Right lobe of liver (tissue), 6 donors: Measurements from ENCODE around the gene ZSCAN10. TPM values are rescaled to one million over a fixed set of nuclear protein-coding genes. Genes with fewer than 3 reads are reported as not detected.
A peak's percentile ranks its signal among the peaks of the same experiment; 100 is the strongest.

Experiments
- ATAC-seq, 4 donors: fragments of 200-7000 bp; cut with Tn5 transposase; one replicate each; pipeline ENCODE4 v1.9.1; 2020; ENCODE audit warnings: mild to moderate bottlenecking in 4 of 4, moderate library complexity in 4 of 4
- DNase-seq, 3 donors: peaks; one replicate each; pipeline ENCODE4 v3.0.0-alpha.2; 2020
- H3K27ac ChIP-seq, 3 donors: fragments of 200-600 bp; one replicate each; pipeline ENCODE4 v1.8.0; 2022
- H3K27me3 ChIP-seq, 2 donors: fragments of 200-600 bp; one replicate each; pipeline ENCODE4 v1.8.0; 2022
- H3K36me3 ChIP-seq, 4 donors: fragments of 200-600 bp; sonication (generic) in 1 of 4; one replicate each; pipeline versions ENCODE4 v1.5.1 to v1.8.0; 2017 to 2022; ENCODE audit warnings: control low read depth in 1 of 4
- H3K4me1 ChIP-seq, 4 donors: fragments of 200-600 bp; sonication (generic) in 1 of 4; one replicate each; pipeline versions ENCODE4 v1.5.1 to v1.8.0; 2017 to 2022; ENCODE audit warnings: control low read depth in 1 of 4
- H3K4me3 ChIP-seq, 3 donors: fragments of 200-600 bp; one replicate each; pipeline ENCODE4 v1.8.0; 2022
- H3K9me3 ChIP-seq, 4 donors: fragments of 200-600 bp; sonication (generic) in 1 of 4; one replicate each; pipeline versions ENCODE4 v1.5.1 to v1.8.0; 2017 to 2022; ENCODE audit warnings: control low read depth in 1 of 4
- POLR2A ChIP-seq: fragments of 450-650 bp; IDR thresholded peaks from one replicate; pipeline ENCODE4 v1.6.1; 2017; ENCODE audit warnings: antibody characterized with exemption, mild to moderate bottlenecking
- WGBS: methylation state at CpG from one replicate; pipeline ENCODE4 v1.1.6; 2018; ENCODE audit warnings: low coverage, low lambda C conversion rate; ENCODE audit not compliant: insufficient coverage; ENCODE audit errors: missing lambda C conversion rate; 5-methylcytosine and 5-hydroxymethylcytosine counted together
- intact Hi-C, 2 donors: fragments of 100-400 bp; cut with DNase I; formaldehyde crosslinking; loops; one replicate each; pipeline versions ENCODE4 v1.11.2 to v1.14.1; 2022
- total RNA-seq, 6 experiments: library from RNA; depleted of rRNA in 2 of 6; stranded (reverse); fragments of >200 nt in 2 of 6; fragmentation: NEBNext Ultra II Directional in 3 of 6; extraction: Animal tissue kit (Norgen Biotek cat#: 25700) in 3 of 6; gene quantifications; one replicate each; pipeline versions ENCODE4 v1.1.0 to v1.2.4, GENCODE V29; 2016 to 2023
- TF ChIP-seq, protein P1 (sequence below), 4 donors: fragments of 200-600 bp in 3 of 4; fragments of 450-650 bp in 1 of 4; IDR thresholded peaks; one replicate each; pipeline versions ENCODE4 v1.5.1 to v1.8.0; 2016 to 2022; ENCODE audit warnings: antibody characterized with exemption in 4 of 4, mild to moderate bottlenecking in 2 of 4
- donor health status: DM: no; HTN: yes; CAD: no.
- donor health status: DM: no; HTN: no; CAD: no.
- donor health status: DM: no; HTN: no; CAD: no.
- donor health status: DM: no; HTN: yes; CAD: no.
- donor health status: DM: no; HTN: yes; CAD: no.

Gene ZSCAN10
- total RNA-seq, 6 experiments from 2014 or later = not detected

DNA sequence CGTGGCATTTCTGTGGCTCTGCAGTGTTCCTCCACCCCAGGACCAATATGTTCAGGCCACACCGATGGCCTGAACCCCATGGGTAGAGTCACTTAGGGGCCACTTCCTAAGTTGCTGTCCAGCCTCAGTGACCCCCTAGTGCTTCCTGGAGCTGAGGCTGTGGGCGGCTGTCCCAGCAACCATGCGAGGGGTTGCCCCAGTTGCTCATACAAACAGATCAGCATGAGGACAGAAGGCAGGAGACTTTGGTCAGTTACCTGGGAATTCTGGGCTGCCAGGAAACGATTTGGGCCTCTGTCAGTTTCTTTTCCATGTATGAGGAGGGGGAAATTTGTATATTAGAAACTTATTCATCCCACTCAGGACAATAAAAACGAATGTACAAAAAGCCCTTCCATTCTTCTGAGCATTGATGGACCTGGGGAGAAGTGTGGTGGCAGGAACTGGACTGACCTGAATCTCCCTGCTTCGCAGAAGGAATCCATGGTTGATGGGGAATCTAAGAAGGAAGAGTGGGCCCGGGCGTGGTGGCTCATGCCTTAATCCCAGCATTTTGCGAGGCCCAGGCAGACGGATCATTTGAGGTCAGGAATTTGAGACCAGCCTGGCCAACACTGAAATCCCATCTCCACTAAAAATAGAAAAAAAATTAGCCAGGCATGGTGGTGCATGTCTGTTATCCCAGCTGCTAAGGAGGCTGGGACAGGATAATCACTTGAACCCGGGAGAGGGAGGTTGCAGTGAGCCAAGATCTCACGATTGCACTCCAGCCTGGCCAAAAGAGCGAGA lies 38.6 kb downstream of the ZSCAN10 start:
- no peaks in the 10 kb centered on the region for H3K27me3 ChIP-seq
- H3K4me3 ChIP-seq = no peak overlapping the region
- TF ChIP-seq, protein P1, sequence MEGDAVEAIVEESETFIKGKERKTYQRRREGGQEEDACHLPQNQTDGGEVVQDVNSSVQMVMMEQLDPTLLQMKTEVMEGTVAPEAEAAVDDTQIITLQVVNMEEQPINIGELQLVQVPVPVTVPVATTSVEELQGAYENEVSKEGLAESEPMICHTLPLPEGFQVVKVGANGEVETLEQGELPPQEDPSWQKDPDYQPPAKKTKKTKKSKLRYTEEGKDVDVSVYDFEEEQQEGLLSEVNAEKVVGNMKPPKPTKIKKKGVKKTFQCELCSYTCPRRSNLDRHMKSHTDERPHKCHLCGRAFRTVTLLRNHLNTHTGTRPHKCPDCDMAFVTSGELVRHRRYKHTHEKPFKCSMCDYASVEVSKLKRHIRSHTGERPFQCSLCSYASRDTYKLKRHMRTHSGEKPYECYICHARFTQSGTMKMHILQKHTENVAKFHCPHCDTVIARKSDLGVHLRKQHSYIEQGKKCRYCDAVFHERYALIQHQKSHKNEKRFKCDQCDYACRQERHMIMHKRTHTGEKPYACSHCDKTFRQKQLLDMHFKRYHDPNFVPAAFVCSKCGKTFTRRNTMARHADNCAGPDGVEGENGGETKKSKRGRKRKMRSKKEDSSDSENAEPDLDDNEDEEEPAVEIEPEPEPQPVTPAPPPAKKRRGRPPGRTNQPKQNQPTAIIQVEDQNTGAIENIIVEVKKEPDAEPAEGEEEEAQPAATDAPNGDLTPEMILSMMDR (IDR thresholded peaks at IDR 0.05) = no peak
- no peak for TF ChIP-seq POLR2A
- DNase-seq = peak in 2 of 3 donors; percentile 55 to 69
- intact Hi-C loops = no loop called here
- H3K36me3 ChIP-seq = no peaks in the 10 kb centered on the region
- peak overlapping the region; percentile 87 to 94 (median 93) for H3K27ac ChIP-seq
- H3K9me3 ChIP-seq = no peaks in the 10 kb centered on the region
- ATAC-seq = peak in 1 of 4 donors; percentile 44
- WGBS = 74% methylated on average over 14 of the region's 14 CpGs
- peaks cover 0 to 24% (median 3%) of the 10 kb centered on the region in 4 donors for H3K4me1 ChIP-seq

DNA sequence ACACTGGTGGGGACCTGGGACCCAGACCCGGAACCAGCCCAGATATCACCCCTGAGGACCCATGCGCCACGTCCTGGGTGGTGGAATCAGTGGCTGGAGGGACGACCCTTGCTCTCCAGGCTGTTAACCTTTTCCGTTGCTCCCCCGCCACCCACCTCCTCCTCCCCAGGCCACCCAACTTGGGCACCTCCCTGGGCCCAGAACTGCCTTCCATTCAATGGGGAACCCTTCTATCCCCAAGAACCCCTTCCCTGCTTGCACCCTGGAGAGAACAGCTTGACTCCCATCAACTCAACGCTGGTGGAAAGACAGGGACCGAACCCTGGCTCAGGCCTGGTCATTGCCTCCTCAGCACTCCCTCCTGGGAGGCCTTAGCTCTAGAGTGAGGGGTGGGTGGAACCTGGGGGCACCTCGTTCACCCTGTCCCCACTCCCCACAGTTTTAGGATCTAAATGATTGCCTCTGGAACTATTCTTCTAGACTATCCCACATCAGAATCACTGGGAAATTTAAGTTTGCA lies 39.3 kb downstream of the ZSCAN10 start:
- Histone ChIP-seq H3K27ac (peak overlapping the region; percentile 87 to 94 (median 93)), H3K36me3 (no peaks in the 10 kb centered on the region), H3K27me3 (no peaks in the 10 kb centered on the region), H3K4me1 (peaks cover 0 to 20% (median 3%) of the 10 kb centered on the region in 4 donors), H3K4me3 (peak overlapping the region; percentile 93 to 96 (median 94)), H3K9me3 (no peaks in the 10 kb centered on the region)
- ATAC-seq = peak in 2 of 4 donors; percentile 1 to 11
- DNase-seq = no peak
- WGBS = 29% methylated on average over 7 of the region's 9 CpGs
- intact Hi-C loops = no loop called here
- TF ChIP-seq POLR2A = no peak
- TF ChIP-seq, protein P1 (IDR thresholded peaks at IDR 0.05) = no peak

DNA sequence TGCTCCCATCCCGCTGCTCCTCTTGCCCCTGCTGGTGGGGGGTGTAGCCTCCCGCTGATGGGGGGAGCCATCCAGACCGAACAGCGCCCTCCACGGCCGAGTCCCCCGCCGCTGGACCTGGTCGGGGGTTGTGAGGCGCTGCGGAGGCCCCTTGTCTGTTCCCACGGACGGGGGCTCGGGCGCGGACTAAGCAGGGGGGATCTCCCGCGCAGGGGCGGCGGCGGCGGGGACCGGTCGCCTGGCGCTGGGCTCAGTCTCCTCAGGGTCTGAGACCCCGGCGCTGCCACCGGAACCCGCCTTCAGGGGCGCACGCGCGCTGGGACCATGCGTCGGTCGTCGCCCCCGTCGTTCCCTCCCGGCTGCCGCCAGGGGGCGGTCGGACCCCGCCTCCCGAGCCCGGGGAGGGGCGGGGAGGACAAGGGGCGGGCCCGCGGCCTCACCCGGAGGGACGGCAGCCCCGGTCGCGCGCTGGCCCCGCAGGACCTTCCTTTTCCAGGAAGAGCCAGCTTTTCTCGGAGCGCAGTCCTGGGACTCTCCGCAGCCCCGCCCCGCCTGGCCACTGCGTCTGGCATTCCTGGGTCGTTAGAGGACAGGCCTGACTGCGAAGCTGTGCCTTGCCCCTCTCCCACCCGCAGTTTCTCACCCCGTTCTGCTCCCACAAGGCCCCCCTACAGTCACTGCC lies 39.9 kb downstream of the ZSCAN10 start:
- intact Hi-C loops = no loop called here
- ATAC-seq = peak; percentile 87 to 98 (median 94)
- H3K27me3 ChIP-seq = no peaks in the 10 kb centered on the region
- H3K9me3 ChIP-seq = no peaks in the 10 kb centered on the region
- peaks cover 0 to 17% (median 3%) of the 10 kb centered on the region in 4 donors for H3K4me1 ChIP-seq
- peak overlapping the region; percentile 87 to 94 (median 93) for H3K27ac ChIP-seq
- TF ChIP-seq, protein P1 (IDR thresholded peaks at IDR 0.05) = peak; percentile 85 to 99 (median 91)
- peak; percentile 59 for TF ChIP-seq POLR2A
- no peaks in the 10 kb centered on the region for H3K36me3 ChIP-seq
- peak; percentile 92 to 97 (median 94) for DNase-seq
- no CpG with 5 or more reads among the region's 67 CpGs for WGBS
- H3K4me3 ChIP-seq = peak overlapping the region; percentile 93 to 96 (median 94)

DNA sequence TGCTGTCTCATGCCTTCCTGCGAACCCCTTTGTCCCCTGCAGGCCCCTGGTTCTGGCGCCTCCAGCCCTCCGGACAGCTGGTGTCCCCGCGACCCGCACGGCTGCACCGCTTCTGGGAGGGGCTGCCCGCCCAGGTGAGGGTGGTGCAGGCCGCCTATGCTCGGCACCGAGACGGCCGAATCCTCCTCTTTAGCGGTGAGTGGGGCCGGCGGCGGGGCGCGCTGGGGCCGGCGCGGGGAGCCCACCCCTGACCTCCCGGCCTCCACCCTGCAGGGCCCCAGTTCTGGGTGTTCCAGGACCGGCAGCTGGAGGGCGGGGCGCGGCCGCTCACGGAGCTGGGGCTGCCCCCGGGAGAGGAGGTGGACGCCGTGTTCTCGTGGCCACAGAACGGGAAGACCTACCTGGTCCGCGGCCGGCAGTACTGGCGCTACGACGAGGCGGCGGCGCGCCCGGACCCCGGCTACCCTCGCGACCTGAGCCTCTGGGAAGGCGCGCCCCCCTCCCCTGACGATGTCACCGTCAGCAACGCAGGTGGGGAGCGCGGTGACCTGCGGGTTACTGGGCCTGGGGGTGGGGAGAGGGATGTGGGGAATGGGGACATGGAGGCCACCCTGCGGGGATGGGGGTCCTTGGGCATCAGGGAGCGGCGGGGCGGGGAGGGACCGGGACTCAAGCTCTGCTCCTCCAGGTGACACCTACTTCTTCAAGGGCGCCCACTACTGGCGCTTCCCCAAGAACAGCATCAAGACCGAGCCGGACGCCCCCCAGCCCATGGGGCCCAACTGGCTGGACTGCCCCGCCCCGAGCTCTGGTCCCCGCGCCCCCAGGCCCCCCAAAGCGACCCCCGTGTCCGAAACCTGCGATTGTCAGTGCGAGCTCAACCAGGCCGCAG lies 40.7 kb downstream of the ZSCAN10 start:
- TF ChIP-seq, protein P1 (IDR thresholded peaks at IDR 0.05) = peak in 2 of 4 donors; percentile 2 to 6
- no peak for TF ChIP-seq POLR2A
- Histone ChIP-seq H3K9me3 (no peaks in the 10 kb centered on the region), H3K36me3 (no peaks in the 10 kb centered on the region), H3K4me3 (peak overlapping the region; percentile 93 to 96 (median 94)), H3K27ac (peak overlapping the region; percentile 87 to 94 (median 93)), H3K4me1 (peaks cover 0 to 17% (median 3%) of the 10 kb centered on the region in 4 donors), H3K27me3 (no peaks in the 10 kb centered on the region)
- 5% methylated on average over 19 of the region's 77 CpGs for WGBS
- DNase-seq = peak; percentile 70 to 74 (median 71)
- ATAC-seq = peak; percentile 21 to 44 (median 29)
- intact Hi-C loops = no loop called here
